ENCODE data around the gene POLN. TPM values are rescaled to one million over a fixed set of nuclear protein-coding genes. Genes with fewer than 3 reads are reported as not detected.

POLN gene
- 1 to 10 TPM; 4.6 to 8.9 TPM for total RNA-seq
- polyA plus RNA-seq (ENCODE audit: insufficient read length in 2 of 2): 1 to 10 TPM; 4.8 to 8.9 TPM
- long read RNA-seq, donor 1: 0 reads
- long read RNA-seq, donor 2, partial matches to known transcripts: 6 of 6 reads
- long read RNA-seq, donor 2, other reads (novel, unspliced or antisense): 0 of 6 reads
- long read RNA-seq, donor 3: 0 reads
- long read RNA-seq, donor 4: 0 reads

- H3K27me3 ChIP-seq (ENCODE audit: control insufficient read depth, insufficient read depth, low read length): no peaks in the 10 kb centered on the region
- H3K36me3 ChIP-seq (ENCODE audit: control insufficient read depth, insufficient read depth, low read length): peaks cover 10% of the 10 kb centered on the region
- no peaks in the 10 kb centered on the region for H3K9me3 ChIP-seq (ENCODE audit: control insufficient read depth, insufficient read depth, low read length)
- peak within 1 kb of the TSS; percentile 47 for H3K27ac ChIP-seq (ENCODE audit: low read depth, low read length)
- H3K4me1 ChIP-seq (ENCODE audit: control insufficient read depth, insufficient read depth, low read length): peaks cover 15% of the 10 kb centered on the region
- H3K4me3 ChIP-seq (ENCODE audit: low read depth, low read length): peak within 1 kb of the TSS; percentile 81
- WGBS (ENCODE audit: insufficient coverage): under 1% methylated on average over 88 of the region's 88 CpGs
- DNase-seq (ENCODE audit: low read depth in 4 of 6, low spot score in 6 of 6): peak; percentile 91 to 99 (median 97)
Observed at GRCh38 chr4:2241410-2242353, at the start of gene POLN, which contains the start of gene HAUS3. Gene POLN (minus strand): TSS chr4:2242121. CDS start chr4:2229231, 12,890 bp downstream. Gene HAUS3 (minus strand): TSS chr4:2242121. CDS start chr4:2240946, 1,175 bp downstream.

GRCh38 chr4:2290974-2291704 lies 49.2 kb upstream of the POLN start:
- Histone ChIP-seq H3K4me3 (ENCODE audit: low read depth, low read length) (no peak overlapping the region), H3K27me3 (ENCODE audit: control insufficient read depth, insufficient read depth, low read length) (no peaks in the 10 kb centered on the region), H3K36me3 (ENCODE audit: control insufficient read depth, insufficient read depth, low read length) (peaks cover 16% of the 10 kb centered on the region), H3K4me1 (ENCODE audit: control insufficient read depth, insufficient read depth, low read length) (peaks cover 5% of the 10 kb centered on the region), H3K27ac (ENCODE audit: low read depth, low read length) (no peak overlapping the region), H3K9me3 (ENCODE audit: control insufficient read depth, insufficient read depth, low read length) (peaks cover 2% of the 10 kb centered on the region)
- 67% methylated on average over 23 of the region's 24 CpGs for WGBS (ENCODE audit: insufficient coverage)
- DNase-seq (ENCODE audit: low read depth in 4 of 6, low spot score in 6 of 6): peak in 1 of 6 donors; percentile 3

GRCh38 chr4:2290488-2290887 lies 48.6 kb upstream of the POLN start:
- no peak overlapping the region for H3K4me3 ChIP-seq (ENCODE audit: low read depth, low read length)
- H3K4me1 ChIP-seq (ENCODE audit: control insufficient read depth, insufficient read depth, low read length): peaks cover 9% of the 10 kb centered on the region
- no peak overlapping the region for H3K27ac ChIP-seq (ENCODE audit: low read depth, low read length)
- WGBS (ENCODE audit: insufficient coverage): 77% methylated on average over 7 of the region's 9 CpGs
- no peaks in the 10 kb centered on the region for H3K27me3 ChIP-seq (ENCODE audit: control insufficient read depth, insufficient read depth, low read length)
- peaks cover 2% of the 10 kb centered on the region for H3K9me3 ChIP-seq (ENCODE audit: control insufficient read depth, insufficient read depth, low read length)
- peaks cover 19% of the 10 kb centered on the region for H3K36me3 ChIP-seq (ENCODE audit: control insufficient read depth, insufficient read depth, low read length)
- no peak for DNase-seq (ENCODE audit: low read depth in 4 of 6, low spot score in 6 of 6)

GRCh38 chr4:2289955-2290333 lies 48.0 kb upstream of the POLN start:
- H3K9me3 ChIP-seq (ENCODE audit: control insufficient read depth, insufficient read depth, low read length): peaks cover 2% of the 10 kb centered on the region
- no peak overlapping the region for H3K4me3 ChIP-seq (ENCODE audit: low read depth, low read length)
- DNase-seq (ENCODE audit: low read depth in 4 of 6, low spot score in 6 of 6): no peak
- no peaks in the 10 kb centered on the region for H3K27me3 ChIP-seq (ENCODE audit: control insufficient read depth, insufficient read depth, low read length)
- H3K27ac ChIP-seq (ENCODE audit: low read depth, low read length): no peak overlapping the region
- peaks cover 23% of the 10 kb centered on the region for H3K36me3 ChIP-seq (ENCODE audit: control insufficient read depth, insufficient read depth, low read length)
- peaks cover 9% of the 10 kb centered on the region for H3K4me1 ChIP-seq (ENCODE audit: control insufficient read depth, insufficient read depth, low read length)
- WGBS (ENCODE audit: insufficient coverage): 87% methylated on average over 11 of the region's 11 CpGs

- peaks cover 2% of the 10 kb centered on the region for H3K9me3 ChIP-seq (ENCODE audit: control insufficient read depth, insufficient read depth, low read length)
- no peak overlapping the region for H3K27ac ChIP-seq (ENCODE audit: low read depth, low read length)
- peaks cover 9% of the 10 kb centered on the region for H3K4me1 ChIP-seq (ENCODE audit: control insufficient read depth, insufficient read depth, low read length)
- no peaks in the 10 kb centered on the region for H3K27me3 ChIP-seq (ENCODE audit: control insufficient read depth, insufficient read depth, low read length)
- DNase-seq (ENCODE audit: low read depth in 4 of 6, low spot score in 6 of 6): no peak
- H3K4me3 ChIP-seq (ENCODE audit: low read depth, low read length): no peak overlapping the region
- WGBS (ENCODE audit: insufficient coverage): 91% methylated on average over 11 of the region's 14 CpGs
- peaks cover 23% of the 10 kb centered on the region for H3K36me3 ChIP-seq (ENCODE audit: control insufficient read depth, insufficient read depth, low read length)
Observed at GRCh38 chr4:2289311-2289954, 47.5 kb upstream of the POLN start.

GRCh38 chr4:2288051-2288541 lies 46.2 kb upstream of the POLN start:
- no peak for DNase-seq (ENCODE audit: low read depth in 4 of 6, low spot score in 6 of 6)
- Histone ChIP-seq H3K36me3 (ENCODE audit: control insufficient read depth, insufficient read depth, low read length) (peaks cover 23% of the 10 kb centered on the region), H3K27ac (ENCODE audit: low read depth, low read length) (no peak overlapping the region), H3K9me3 (ENCODE audit: control insufficient read depth, insufficient read depth, low read length) (no peaks in the 10 kb centered on the region), H3K4me3 (ENCODE audit: low read depth, low read length) (no peak overlapping the region), H3K4me1 (ENCODE audit: control insufficient read depth, insufficient read depth, low read length) (peaks cover 9% of the 10 kb centered on the region), H3K27me3 (ENCODE audit: control insufficient read depth, insufficient read depth, low read length) (no peaks in the 10 kb centered on the region)
- WGBS (ENCODE audit: insufficient coverage): 93% methylated on average over 10 of the region's 10 CpGs

GRCh38 chr4:2287594-2287915 lies 45.6 kb upstream of the POLN start:
- no peaks in the 10 kb centered on the region for H3K27me3 ChIP-seq (ENCODE audit: control insufficient read depth, insufficient read depth, low read length)
- H3K27ac ChIP-seq (ENCODE audit: low read depth, low read length): no peak overlapping the region
- no peaks in the 10 kb centered on the region for H3K9me3 ChIP-seq (ENCODE audit: control insufficient read depth, insufficient read depth, low read length)
- peaks cover 9% of the 10 kb centered on the region for H3K4me1 ChIP-seq (ENCODE audit: control insufficient read depth, insufficient read depth, low read length)
- H3K4me3 ChIP-seq (ENCODE audit: low read depth, low read length): no peak overlapping the region
- no peak for DNase-seq (ENCODE audit: low read depth in 4 of 6, low spot score in 6 of 6)
- H3K36me3 ChIP-seq (ENCODE audit: control insufficient read depth, insufficient read depth, low read length): peaks cover 23% of the 10 kb centered on the region
- 51% methylated on average over 5 of the region's 9 CpGs for WGBS (ENCODE audit: insufficient coverage)

GRCh38 chr4:2286904-2287593 lies 45.1 kb upstream of the POLN start:
- Histone ChIP-seq H3K27ac (ENCODE audit: low read depth, low read length) (no peak overlapping the region), H3K4me3 (ENCODE audit: low read depth, low read length) (no peak overlapping the region), H3K36me3 (ENCODE audit: control insufficient read depth, insufficient read depth, low read length) (peaks cover 23% of the 10 kb centered on the region), H3K9me3 (ENCODE audit: control insufficient read depth, insufficient read depth, low read length) (no peaks in the 10 kb centered on the region), H3K4me1 (ENCODE audit: control insufficient read depth, insufficient read depth, low read length) (peaks cover 5% of the 10 kb centered on the region), H3K27me3 (ENCODE audit: control insufficient read depth, insufficient read depth, low read length) (no peaks in the 10 kb centered on the region)
- 58% methylated on average over 17 of the region's 19 CpGs for WGBS (ENCODE audit: insufficient coverage)
- peak in 1 of 6 donors; percentile 9 for DNase-seq (ENCODE audit: low read depth in 4 of 6, low spot score in 6 of 6)

Data from spinal cord (tissue), 10 donors.